Chondrocyte (in vitro differentiated cells): ENCODE results near the gene ERFE. TPM values are rescaled to one million over a fixed set of nuclear protein-coding genes. Genes with fewer than 3 reads are reported as not detected.

Experiments used
- DNase-seq: peaks from one replicate; pipeline ENCODE4 v3.0.0; 2021; ENCODE audit warnings: mixed read lengths, low spot score
- H3K27ac Mint-ChIP-seq: one replicate; pipeline ENCODE4 v1.8.0; 2021; ENCODE audit warnings: mild to moderate bottlenecking, moderate library complexity, mixed read lengths; ENCODE audit not compliant: unreplicated experiment
- H3K27me3 Mint-ChIP-seq: 2 replicates; pipeline ENCODE4 v1.8.0; 2021; ENCODE audit warnings: low read depth, mixed read lengths
- H3K36me3 Mint-ChIP-seq: 2 replicates; pipeline ENCODE4 v1.8.0; 2021; ENCODE audit warnings: low read depth, mixed read lengths
- H3K4me1 Mint-ChIP-seq: 2 replicates; pipeline ENCODE4 v1.8.0; 2021; ENCODE audit warnings: low read depth, mild to moderate bottlenecking, mixed read lengths
- H3K4me3 Mint-ChIP-seq: one replicate; pipeline ENCODE4 v1.8.0; 2021; ENCODE audit warnings: mild to moderate bottlenecking, moderate library complexity, mixed read lengths; ENCODE audit not compliant: unreplicated experiment
- H3K9me3 Mint-ChIP-seq: 2 replicates; pipeline ENCODE4 v1.8.0; 2021; ENCODE audit warnings: low read depth, mixed read lengths
- total RNA-seq: library from RNA; stranded (reverse); gene quantifications from 3 replicates; pipeline ENCODE4 v1.2.1, GENCODE V29; 2021
- TF ChIP-seq, protein P1 (sequence below): fragments of 200-600 bp; sonication (generic); IDR thresholded peaks from 2 replicates; pipeline ENCODE4 v1.5.0; 2021; ENCODE audit warnings: antibody characterized with exemption, mild to moderate bottlenecking, moderate library complexity

Gene ERFE
- total RNA-seq, 1 donor from 2014 or later, result 10.3 TPM

DNA sequence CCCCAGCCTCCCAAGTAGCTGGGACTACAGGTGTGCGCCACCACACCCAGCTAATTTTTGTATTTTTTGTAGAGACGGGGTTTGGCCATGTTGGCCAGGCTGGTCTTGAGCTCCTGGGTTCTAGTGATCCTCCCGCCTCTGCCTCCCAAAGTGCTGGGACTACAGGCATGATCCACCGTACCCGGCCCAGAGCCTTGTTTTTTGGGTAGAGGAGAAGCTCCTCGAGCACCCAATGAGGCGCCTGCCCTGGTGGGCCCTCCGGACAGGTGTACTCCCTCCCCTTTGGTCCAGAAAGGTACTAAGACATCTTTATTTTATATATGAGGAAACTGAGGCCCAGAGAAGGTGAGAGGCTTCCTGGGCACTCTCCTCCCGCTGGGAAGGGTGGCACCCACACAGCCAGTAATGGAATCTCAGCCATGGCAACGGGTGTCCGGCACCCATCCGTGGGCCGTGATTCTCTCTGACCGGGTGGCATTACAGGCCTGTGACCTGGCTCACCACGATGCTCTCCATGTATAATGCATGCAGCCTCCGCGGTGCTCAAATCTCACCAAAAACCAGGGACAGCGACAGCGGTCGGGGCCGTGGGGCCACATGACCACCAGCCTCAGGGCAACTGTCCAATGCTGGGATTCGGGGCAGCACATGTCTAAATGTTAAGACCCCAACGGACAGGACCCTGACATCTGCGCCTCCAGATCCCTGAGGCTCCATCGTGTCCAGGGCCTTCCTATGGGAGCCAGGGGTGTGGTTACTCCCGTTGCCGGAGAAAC is 37.1 kb upstream of the ERFE start:
- Mint-ChIP-seq H3K27me3 (peaks cover 9% of the 10 kb centered on the region), H3K4me3 (no peak overlapping the region), H3K9me3 (no peaks in the 10 kb centered on the region), H3K4me1 (peaks cover 3% of the 10 kb centered on the region), H3K27ac (no peak overlapping the region), H3K36me3 (no peaks in the 10 kb centered on the region)
- peak; percentile 79 for DNase-seq
- TF ChIP-seq, protein P1, sequence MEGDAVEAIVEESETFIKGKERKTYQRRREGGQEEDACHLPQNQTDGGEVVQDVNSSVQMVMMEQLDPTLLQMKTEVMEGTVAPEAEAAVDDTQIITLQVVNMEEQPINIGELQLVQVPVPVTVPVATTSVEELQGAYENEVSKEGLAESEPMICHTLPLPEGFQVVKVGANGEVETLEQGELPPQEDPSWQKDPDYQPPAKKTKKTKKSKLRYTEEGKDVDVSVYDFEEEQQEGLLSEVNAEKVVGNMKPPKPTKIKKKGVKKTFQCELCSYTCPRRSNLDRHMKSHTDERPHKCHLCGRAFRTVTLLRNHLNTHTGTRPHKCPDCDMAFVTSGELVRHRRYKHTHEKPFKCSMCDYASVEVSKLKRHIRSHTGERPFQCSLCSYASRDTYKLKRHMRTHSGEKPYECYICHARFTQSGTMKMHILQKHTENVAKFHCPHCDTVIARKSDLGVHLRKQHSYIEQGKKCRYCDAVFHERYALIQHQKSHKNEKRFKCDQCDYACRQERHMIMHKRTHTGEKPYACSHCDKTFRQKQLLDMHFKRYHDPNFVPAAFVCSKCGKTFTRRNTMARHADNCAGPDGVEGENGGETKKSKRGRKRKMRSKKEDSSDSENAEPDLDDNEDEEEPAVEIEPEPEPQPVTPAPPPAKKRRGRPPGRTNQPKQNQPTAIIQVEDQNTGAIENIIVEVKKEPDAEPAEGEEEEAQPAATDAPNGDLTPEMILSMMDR, result no peak

DNA sequence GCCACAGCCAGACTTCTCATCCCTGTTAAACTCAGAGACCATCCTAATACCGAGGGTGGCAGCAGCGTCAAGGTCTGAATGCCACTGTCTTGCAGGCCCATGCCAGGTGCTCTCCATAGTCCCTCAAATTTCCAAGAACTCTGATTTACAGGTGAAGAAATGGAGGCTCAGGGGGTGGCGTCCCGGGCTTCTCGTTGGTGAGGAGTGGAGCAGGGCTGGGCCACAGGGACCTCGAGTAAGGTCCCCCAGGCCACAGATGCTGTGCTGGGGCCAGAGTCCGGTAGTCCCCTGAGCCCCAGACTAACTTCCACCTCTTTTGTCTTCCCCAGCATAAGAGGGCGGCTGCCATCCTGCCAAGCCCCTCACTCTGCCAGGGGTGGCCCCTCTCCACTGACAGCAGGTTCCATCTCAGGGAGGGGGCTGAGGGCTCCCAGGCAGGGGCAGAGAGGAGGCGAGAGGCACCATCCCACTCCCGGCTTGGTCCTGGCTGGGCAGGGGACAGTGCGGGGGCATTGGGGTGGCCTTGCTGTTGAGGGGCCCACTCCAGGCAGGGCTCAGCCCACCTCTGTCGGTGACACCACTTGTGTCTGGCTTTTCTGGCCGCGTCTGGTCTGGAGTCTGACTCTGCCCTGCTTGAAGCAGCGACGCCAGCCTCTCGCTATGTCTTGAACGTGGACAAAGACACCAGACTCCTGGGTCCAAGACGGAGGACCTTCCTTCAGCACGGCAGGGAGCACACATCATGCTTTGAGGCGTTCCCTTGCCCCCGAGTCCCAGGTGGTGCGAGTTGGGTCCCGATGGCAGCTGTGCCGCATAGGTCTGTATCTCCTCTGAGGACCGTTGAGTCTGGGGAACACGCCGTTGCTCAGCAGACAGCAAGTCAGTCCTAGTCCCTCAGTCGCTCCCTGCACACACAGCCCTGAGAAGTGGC is 36.2 kb upstream of the ERFE start:
- Mint-ChIP-seq H3K27ac (no peak overlapping the region), H3K4me1 (peaks cover 3% of the 10 kb centered on the region), H3K27me3 (peaks cover 5% of the 10 kb centered on the region), H3K36me3 (no peaks in the 10 kb centered on the region), H3K9me3 (no peaks in the 10 kb centered on the region), H3K4me3 (no peak overlapping the region)
- DNase-seq, result peak; percentile 92
- TF ChIP-seq, protein P1, result no peak

DNA sequence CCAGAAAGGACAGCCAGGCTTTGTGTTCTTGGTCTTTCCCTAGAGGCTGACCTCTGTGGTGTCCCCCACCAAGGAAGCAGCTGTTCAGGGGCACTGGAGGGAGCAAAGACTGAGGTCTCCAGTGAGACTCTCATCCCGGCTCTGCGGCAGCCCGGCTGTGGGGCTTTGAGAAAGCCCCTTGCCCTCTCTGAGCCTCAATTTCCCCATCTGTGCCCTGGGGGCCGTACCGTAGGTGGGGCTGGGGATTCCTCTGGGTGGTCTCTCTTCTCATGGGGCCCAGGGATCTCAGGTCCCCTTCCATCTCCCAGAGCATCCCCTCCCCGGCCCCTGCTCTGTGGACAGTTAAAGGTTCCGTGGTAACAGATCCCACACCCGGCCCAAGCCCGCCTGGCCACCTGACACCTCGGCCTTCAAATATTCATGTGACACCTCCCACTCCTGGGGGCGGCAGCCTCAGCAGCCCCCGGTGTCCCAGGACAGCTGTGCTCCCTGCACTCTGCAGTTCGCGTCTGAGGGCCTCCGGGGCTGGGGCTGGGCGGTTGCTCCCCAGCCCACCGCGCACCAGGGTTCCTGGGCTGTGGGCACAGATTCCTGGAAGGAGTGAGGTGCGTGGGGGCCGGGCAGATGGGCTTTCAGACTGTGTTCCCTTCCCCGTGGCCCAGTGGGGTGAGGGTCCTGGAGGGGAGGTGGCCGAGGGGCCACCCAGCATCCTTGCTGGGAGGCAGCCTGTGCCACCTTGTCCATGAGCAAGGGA is 35.4 kb upstream of the ERFE start:
- TF ChIP-seq, protein P1, result no peak
- peaks cover 2% of the 10 kb centered on the region for H3K27me3 Mint-ChIP-seq
- H3K9me3 Mint-ChIP-seq, result no peaks in the 10 kb centered on the region
- no peak overlapping the region for H3K27ac Mint-ChIP-seq
- H3K36me3 Mint-ChIP-seq, result no peaks in the 10 kb centered on the region
- peak; percentile 87 for DNase-seq
- peaks cover 3% of the 10 kb centered on the region for H3K4me1 Mint-ChIP-seq
- H3K4me3 Mint-ChIP-seq, result no peak overlapping the region

DNA sequence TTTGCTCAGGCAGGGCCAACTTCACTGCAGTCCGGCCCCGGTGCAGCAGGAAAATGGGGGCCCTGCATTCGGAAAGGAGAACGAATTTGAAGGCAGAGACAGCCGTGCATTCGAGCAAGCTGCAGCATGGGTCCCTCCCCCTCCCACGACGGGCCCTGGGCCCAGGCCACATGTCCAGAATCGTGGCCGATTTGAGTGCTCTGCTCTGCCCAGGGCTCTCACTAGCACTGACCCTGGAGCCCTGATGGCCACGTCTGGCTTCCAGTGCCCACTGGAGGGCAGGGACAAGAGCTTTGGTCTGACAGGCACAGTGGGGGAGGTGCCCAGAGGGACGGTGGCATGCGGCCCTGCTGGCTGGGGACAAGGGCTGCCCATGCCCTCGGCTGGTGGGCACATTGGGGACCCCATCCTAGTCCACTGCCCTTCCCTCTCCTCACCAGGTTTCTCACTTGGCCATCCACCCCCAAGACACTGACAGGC is 34.7 kb upstream of the ERFE start:
- H3K27ac Mint-ChIP-seq, result no peak overlapping the region
- TF ChIP-seq, protein P1, result no peak

More for the DNA sequence above, 34.7 kb upstream of the ERFE start:
- peak; percentile 82 for DNase-seq
- Mint-ChIP-seq H3K4me3 (no peak overlapping the region), H3K9me3 (no peaks in the 10 kb centered on the region), H3K27me3 (no peaks in the 10 kb centered on the region), H3K36me3 (no peaks in the 10 kb centered on the region), H3K4me1 (peaks cover 3% of the 10 kb centered on the region)
